GM10847 (cell line): ENCODE results near the gene TRIM31.

ENCODE experiments used
- POLR2A ChIP-seq: IDR thresholded peaks from 2 replicates; pipeline ENCODE4 v1.6.1; 2011; ENCODE audit not compliant: insufficient read length; ENCODE audit errors: extremely low read depth

TRIM31 gene

DNA sequence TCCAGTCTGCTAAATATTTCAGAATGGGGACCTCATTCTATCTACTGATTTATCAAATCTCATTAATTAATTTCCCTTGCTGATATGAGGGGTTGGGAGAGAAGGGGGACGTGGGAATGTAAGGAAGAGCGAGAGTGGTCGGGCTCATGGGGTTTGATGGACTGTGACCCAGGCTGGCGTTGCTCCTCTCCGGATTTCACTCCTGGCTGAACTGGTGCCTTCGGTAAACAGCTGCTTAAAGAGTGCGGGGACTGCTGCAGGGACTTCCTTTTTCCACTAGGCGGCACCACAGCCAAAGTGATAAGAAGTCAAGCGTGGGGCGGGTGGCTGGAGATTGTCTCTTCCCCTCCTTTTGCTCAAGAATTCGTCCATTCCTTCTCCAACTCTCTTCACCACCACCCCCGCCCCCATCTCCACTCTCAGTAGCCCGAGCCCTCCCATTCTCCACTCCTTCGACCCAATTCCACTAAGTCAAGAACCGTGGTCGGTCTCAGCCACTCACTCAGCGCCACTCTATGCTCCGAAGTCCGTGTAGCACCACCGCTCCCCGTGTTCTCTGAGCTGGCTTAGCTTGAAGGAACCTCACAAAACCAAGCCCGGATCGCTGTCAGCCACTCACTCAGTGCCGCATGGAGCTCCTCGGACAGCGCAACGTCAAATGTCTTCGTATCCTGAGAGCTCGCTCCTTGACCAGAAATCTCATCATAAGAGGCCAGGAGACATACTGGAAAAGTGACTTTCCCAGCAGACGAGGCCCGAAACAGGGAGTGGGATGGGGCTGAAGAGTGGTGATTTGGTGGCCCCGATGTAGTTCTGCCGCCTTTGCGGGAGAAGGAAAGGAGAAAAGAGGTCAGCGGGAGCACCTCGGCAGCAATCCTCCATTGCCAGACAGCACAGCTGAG is 9.7 kb downstream of the TRIM31 start:
- no peak for TF ChIP-seq POLR2A

DNA sequence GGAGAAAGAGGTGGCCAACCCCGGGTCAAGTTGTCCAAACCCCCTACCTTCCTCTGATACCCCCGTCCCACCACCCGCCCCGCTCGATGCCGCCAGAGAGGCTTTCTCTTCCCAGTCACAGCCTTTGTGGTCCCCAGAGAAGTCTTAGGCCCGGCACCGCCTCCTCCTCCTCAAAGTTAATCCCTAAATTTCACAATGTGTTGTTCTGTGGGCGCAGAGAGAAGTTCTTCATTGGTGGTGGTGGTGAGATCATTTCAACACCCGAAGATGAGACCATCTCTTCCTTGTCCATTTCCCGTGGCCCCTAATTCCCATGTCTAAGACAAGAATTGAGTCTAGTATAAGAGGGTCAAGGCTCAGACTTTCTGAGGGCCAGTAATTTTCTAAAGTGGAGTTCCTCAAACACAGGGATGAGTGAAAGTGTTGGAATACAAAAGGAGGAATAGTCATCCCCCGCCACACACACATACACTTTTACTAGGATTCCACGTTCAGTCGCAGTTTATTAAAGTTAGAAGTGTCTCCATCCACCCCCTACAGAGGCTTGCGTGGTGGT is 10.4 kb downstream of the TRIM31 start:
- no peak for TF ChIP-seq POLR2A

DNA sequence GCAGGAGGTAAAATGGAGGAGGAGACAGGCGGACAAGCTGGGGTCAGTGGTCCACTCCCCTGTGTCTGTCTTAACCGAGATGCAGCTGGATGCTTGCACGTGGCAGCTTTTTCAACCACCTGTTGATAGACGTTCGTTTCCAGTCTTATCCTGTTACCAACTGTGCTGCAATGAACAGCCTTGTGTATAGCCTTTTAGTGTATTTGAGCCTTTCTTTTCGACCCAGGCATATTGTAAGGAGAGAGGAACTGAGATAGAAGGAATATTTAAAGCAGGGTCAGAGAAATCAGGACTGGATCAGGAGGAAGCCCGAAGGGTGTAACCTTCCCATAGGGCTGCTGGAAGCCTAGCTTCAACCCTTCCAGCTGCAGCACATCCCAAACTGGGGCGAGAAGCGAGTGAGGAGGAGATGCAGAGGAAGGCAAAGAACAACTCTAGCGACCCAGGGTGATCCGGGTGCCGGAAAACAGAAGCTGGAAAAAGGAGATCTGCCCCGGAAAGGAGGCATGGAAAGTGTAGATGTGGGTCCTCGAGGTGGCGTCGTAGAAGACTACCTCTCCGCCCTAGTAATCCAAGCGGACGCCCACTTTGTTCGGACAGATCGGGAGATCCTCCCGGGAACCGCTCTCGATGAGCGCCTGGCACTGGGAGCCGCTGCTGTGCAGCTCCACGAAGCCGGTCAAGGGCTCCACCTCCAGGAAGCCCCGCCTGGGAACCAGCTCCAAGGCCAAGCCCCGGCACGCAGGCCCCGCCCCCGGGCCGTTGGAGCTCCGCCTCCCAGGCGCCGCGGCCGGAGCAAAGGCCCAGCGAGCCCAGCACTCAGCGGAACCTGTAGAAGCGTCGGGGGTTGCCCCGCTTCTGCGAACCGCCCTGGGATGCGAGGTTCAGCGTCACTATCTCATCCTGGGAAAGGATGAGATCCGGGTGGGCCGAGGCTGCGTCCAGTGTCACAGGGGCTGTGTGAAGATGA is 11.2 kb downstream of the TRIM31 start:
- TF ChIP-seq POLR2A, result no peak

DNA sequence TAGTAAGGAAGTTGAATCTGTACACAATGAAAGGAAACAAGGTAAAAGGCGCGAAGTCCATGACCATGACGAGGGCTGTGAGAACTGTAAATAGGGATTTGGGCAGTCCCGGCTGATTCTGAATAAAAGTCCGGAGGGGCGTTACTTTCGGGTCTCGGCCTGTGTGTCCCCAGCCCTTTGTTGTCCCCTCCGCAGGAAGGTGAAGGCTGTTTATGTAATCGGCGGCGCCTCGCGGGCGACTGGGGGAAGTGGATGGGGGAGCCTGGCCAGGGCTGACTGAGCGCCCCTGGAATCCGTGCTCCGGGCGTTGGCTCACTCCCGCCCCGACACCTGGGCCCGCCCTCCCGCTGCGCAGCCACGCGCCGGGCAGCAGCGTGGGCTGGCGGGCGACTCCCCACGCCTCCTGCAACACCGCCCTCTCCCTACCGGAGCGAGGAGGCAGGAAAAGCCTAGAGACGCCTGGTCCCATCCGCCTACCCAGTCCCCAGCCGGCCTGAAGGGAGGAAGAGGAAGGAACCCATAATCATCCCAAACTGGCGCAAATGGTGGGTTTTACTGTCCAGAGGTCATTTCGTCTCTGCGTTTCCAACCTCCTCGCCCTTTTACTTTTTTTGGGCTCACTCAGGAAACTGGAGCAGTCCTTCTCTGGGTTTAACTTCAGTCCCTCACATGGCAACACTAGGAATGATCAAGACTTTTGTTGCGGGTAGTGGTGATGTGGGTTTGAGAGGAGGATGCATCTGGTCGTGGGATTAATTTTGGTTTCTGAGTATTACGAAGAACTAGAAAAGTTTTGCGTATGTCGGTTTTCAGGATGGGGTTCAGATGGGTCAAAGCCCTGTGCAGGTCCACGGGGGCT is 12.1 kb downstream of the TRIM31 start:
- TF ChIP-seq POLR2A, result no peak

DNA sequence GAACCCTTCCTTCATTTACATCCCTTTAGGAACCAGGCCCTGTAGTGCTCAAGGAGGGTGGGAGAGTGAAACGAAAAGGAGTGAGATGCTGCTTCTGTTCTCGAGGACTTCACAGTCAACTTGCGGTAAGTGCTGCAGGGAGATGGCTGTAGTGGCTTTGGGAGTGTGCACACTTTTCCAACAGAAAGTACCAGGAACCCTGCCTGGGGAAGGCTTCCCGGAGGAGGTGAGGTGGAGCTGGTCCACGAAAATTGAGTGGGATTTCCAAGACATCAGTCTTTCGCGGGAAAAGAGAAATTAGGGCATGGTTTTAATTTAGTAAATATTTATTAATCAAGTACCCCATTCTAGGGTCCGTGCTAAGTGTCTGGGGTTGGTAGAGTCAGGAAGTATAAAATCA is 12.7 kb downstream of the TRIM31 start:
- TF ChIP-seq POLR2A, result no peak

DNA sequence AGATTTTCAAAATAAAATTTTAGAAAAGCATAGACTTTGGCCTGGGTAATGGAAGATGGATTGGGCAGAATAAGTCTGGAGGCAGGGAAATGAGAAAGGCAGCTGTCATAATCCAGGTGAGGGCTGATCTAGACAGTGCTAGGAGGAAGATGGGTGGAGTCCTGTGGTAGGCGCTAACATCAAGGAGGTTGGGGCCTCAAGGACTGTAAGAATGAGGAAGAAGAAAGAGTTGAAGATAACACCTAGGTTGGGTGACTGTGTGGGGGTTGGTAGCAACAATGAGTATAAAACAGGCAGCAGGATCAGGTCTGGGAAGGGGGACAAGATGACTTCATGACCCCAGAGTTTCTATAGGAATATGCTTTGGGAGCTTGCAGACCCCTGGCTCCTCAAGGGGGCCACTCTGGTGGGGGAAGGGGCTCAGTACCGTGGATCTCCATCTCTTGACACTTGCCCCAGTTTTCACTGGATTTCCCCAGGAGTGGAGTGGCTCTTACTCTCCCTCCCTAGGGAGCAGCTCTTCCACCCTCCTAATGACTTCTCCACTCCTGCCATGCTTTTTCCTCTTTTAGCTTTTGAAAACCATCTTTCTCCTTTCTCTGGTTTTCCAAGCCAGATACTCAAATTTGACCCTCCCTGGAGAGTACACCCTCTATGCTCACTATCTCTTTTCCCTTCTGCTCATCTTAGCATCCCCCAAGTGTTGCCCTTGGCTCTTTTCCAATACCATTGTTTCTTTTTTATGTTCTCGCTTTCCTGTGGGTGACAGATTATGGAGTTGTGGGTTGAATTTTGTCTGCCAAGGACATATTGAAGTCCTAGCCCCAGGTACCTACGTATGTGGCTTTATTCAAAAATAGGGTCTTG is 14.8 kb downstream of the TRIM31 start:
- TF ChIP-seq POLR2A, result no peak

DNA sequence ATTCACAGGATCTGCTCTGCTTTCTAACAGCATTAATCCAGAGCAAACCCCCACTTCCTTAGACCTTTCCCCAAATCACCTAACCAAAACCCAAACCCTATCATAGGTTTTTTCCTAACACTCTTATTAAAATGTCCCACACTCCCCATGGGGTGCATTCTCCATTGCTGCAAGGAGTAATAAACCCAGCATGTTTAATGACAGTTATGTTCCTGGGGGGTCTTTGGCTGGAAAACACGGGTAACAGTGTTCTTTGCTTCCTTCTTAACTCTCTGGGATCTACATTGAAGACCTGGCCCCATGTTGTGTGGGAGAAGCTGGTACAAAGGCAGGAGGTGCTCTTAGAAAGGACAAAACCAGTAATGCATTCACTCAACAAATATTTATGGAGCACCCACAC is 16.1 kb downstream of the TRIM31 start:
- TF ChIP-seq POLR2A, result no peak

DNA sequence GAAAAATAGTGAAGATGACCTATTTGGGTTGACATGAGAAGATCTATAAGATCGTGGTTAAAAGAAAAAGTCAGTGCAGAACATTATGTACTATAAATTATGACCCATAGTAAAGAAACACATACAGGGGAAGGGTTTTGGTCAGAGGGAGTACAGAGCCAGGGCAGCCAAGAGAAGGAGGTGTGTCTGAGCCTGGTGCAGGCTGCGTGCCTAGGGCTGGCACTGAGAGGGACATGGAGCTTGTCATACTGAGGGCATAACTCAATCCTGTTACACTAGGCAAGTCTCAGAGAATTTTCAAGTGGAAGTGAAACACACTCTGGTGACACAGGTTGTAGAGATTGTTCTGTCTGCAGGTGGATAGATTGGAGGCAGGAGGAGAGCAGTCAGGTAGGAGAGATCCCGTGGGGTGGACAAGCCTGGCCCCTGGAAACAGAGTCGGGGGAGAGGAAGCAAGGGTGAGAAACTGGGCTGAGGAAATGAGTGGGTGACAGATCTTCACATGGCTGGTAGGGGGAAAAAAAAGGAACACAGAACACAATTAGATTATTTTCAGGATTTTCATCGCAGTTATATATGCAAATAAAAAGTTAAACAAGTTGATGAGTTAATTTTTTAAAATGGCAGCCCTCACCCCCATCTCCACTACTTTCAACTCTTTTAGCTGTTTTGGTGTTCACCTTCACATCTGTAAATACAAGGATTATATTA is 18.8 kb downstream of the TRIM31 start:
- no peak for TF ChIP-seq POLR2A

DNA sequence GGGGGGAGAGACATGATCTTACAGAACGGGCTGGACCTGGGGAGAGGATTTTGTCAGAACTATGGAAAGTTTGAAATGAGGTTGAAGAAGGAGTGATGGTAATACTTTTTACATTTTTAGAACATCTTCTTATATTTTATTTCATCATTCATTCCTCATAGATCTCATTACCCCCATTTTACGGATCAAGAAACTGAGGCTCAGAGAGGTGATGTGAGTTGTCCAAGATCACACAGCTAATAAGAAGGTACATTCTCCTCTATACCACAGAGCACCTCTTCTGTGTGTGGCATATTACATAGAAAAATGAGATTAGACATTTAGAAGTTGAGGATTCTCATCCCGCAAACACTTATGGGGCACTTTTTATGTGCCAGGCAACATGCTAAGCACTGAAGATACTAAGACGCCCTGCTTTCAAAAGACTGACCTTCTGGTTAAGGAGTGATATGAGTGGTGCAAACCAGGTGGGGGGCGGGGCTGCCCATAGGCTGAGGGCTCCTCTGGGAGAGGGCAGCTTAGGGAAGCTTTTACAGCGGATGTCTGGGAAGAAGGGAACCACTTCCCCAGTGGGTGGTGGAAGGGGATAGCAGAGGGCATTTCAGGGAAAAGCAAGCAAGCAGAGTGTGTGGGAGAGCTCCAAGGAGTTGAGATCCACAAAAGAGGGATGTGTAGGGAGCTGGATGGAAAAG is 19.9 kb downstream of the TRIM31 start:
- TF ChIP-seq POLR2A, result no peak

DNA sequence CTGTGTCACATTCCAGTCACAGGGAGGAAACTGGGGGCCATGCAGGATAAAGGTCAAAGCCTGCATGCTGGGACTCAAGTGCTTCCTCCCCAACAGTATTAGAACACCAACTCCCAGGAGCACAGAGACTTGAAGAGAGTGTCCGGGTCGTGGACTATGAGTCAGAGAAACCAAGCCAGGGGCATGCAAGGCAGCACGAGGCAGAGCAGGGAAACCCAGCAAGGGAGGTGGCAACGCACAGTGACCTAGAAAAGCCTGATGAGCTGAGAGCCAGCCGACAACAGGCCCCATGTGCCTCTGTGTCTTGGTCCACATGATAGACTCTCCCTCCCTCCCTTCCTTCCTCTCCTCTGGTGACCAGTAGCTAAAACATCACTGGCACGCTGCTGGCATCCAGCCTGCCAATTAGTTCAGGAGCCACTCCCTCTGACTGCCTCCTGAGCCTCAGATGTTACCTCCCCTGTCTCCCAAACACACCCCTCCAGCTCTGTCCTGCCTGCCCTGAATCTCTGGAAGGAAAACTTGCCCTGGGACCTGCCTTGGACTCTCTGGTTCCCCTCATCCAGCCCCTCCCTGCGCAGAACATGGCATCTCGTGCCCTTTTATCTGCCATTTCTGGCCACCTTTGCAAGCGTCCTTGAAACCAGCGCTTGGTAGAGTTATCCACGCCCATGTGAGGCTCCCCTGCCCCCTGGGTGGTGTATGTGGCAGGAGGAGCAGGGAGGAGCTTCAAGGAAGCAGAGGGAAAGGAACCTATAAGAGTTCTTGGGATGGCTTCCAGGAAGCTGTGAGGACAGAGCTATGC is 21.1 kb downstream of the TRIM31 start:
- no peak for TF ChIP-seq POLR2A

DNA sequence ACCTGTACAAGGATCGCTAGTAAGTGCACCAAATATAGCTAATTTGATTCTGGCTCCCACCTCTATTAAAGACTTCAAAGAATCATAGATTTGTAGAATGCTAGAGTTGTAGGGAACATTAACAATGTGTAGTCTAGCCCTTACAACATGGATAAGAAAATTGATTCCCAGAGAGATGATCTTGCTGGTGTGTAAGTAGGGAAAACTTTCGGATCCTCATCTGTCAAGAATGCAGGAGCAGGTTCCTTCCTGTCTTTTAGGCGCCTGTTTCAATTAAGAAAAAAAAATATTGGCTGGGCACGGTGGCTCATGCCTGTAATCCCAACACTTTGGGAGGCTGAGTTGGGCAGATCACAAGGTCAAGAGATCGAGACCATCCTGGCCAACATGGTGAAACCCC is 25.0 kb downstream of the TRIM31 start:
- TF ChIP-seq POLR2A, result no peak

DNA sequence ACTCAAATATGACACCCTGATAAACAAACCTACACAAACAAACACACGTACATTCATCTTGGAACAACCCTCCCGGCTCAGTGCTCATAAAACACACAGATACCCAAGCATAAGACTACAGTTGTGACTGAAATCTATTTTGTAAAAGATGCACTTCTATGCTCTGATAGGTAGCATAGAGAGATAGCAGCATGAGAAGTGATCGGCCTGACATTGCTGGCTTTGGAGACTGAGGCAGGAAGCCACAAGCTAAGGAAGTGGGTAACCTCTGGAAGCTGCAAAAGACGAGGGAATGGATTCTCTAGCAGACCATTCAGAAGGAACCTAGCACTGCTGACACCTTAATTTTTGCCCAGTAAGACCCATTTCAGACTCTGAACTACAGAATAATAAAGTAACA is 35.7 kb downstream of the TRIM31 start:
- no peak for TF ChIP-seq POLR2A
